ENCODE measurements around the gene OSBPL6.
A peak's percentile ranks its signal among the peaks of the same experiment; 100 is the strongest.
"Not testable (repeated sequence)": the region's sequence is repeated elsewhere in the genome, so short reads cannot be mapped to it uniquely, and the experiment has no call there.

The OSBPL6 gene

GRCh38 chr2:178198441-178198840, 4.1 kb downstream of the OSBPL6 start:
- DNase-seq (ENCODE audit: low read depth): not testable (repeated sequence)

- no peak for DNase-seq (ENCODE audit: low read depth)
Observed at GRCh38 chr2:178199334-178199733, 5.0 kb downstream of the OSBPL6 start.

GRCh38 chr2:178200331-178200730, 6.0 kb downstream of the OSBPL6 start:
- DNase-seq (ENCODE audit: low read depth): no peak

- DNase-seq (ENCODE audit: low read depth): no peak
Observed at GRCh38 chr2:178202927-178203326, 8.6 kb downstream of the OSBPL6 start.

GRCh38 chr2:178204977-178205376, 10.7 kb downstream of the OSBPL6 start:
- no peak for DNase-seq (ENCODE audit: low read depth)

- DNase-seq (ENCODE audit: low read depth): peak; percentile 9
Observed at GRCh38 chr2:178205853-178206521, 11.7 kb downstream of the OSBPL6 start.

- DNase-seq (ENCODE audit: low read depth): no peak
Observed at GRCh38 chr2:178208336-178208735, 14.0 kb downstream of the OSBPL6 start.

- peak; percentile 7 for DNase-seq (ENCODE audit: low read depth)
Observed at GRCh38 chr2:178208817-178209216, 14.5 kb downstream of the OSBPL6 start.

- DNase-seq (ENCODE audit: low read depth): no peak
Observed at GRCh38 chr2:178211460-178211859, 17.1 kb downstream of the OSBPL6 start.

GRCh38 chr2:178211943-178212342, 17.6 kb downstream of the OSBPL6 start:
- no peak for DNase-seq (ENCODE audit: low read depth)

GRCh38 chr2:178213991-178214390, 19.7 kb downstream of the OSBPL6 start:
- DNase-seq (ENCODE audit: low read depth): no peak

GRCh38 chr2:178219247-178219646, 24.9 kb downstream of the OSBPL6 start:
- DNase-seq (ENCODE audit: low read depth): no peak

GRCh38 chr2:178220814-178221213, 26.5 kb downstream of the OSBPL6 start:
- no peak for DNase-seq (ENCODE audit: low read depth)

- no peak for DNase-seq (ENCODE audit: low read depth)
Observed at GRCh38 chr2:178221556-178221955, 27.2 kb downstream of the OSBPL6 start.

GRCh38 chr2:178223806-178224205, 29.5 kb downstream of the OSBPL6 start:
- DNase-seq (ENCODE audit: low read depth): no peak

- no peak for DNase-seq (ENCODE audit: low read depth)
Observed at GRCh38 chr2:178225006-178225805, 30.9 kb downstream of the OSBPL6 start.

- no peak for DNase-seq (ENCODE audit: low read depth)
Observed at GRCh38 chr2:178227187-178227586, 32.9 kb downstream of the OSBPL6 start.

- DNase-seq (ENCODE audit: low read depth): no peak
Observed at GRCh38 chr2:178229927-178230326, 35.6 kb downstream of the OSBPL6 start.

GRCh38 chr2:178230396-178230795, 36.1 kb downstream of the OSBPL6 start:
- no peak for DNase-seq (ENCODE audit: low read depth)

- DNase-seq (ENCODE audit: low read depth): no peak
Observed at GRCh38 chr2:178233428-178233827, 39.1 kb downstream of the OSBPL6 start.

- peak; percentile 5 for DNase-seq (ENCODE audit: low read depth)
Observed at GRCh38 chr2:178234648-178235047, 40.3 kb downstream of the OSBPL6 start.

- no peak for DNase-seq (ENCODE audit: low read depth)
Observed at GRCh38 chr2:178237488-178238153, 43.3 kb downstream of the OSBPL6 start.

- DNase-seq (ENCODE audit: low read depth): no peak
Observed at GRCh38 chr2:178238154-178238521, 43.8 kb downstream of the OSBPL6 start.

All from fibroblast of gingiva (primary cell).